ENCODE results near the gene NKAIN2. TPM values are rescaled to one million over a fixed set of nuclear protein-coding genes. Genes with fewer than 3 reads are reported as not detected.

Gene NKAIN2
- total and polyA plus RNA-seq, 9 of the 15 experiments (the other 6 are each of a cell fraction or from before 2014, with no cell fraction given), result not detected

DNA sequence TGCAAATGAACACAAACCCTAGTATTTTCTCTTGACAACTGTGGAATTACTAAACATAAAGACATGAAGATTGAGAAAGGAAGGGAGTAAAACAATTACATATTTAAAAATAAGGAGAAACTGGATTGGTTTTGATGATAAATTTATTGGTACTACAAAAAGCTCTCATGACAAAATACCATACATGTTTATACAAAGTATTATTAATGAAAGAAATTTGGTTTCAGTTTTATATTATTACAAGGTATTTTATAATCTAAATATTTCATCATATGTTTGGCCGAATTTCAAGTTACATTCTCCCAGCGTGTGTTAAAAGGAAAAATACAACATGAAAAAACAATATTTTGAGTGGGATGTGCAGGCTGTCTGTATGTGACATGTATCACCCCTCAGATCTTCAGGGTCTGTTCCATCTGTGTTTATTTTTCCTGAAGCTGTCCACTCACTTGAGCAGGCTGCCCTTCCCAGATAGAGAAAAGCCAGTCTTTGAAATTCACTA is 568.4 kb downstream of the NKAIN2 start:
- in situ Hi-C loops (cut with MboI), result no loop called here
- Histone ChIP-seq H3K9me1 (ENCODE audit: control insufficient read depth, insufficient read depth, low read length) (no peaks in the 10 kb centered on the region), H3K4me2 (ENCODE audit: insufficient read depth, low read length) (no peak overlapping the region), H3K79me2 (ENCODE audit: control insufficient read depth, insufficient read depth, low read length) (no peaks in the 10 kb centered on the region), H3K9me3 (replicated peaks; ENCODE audit: control insufficient read depth, insufficient read depth, low read depth, low read length) (peaks cover 2% of the 10 kb centered on the region; the same call in 1 of the 2 replicates), H3K27ac (ENCODE audit: extremely low read depth, low read depth, low read length) (no peak overlapping the region), H3K4me3 (no peak overlapping the region), H3K9ac (ENCODE audit: insufficient read depth in 1 of 2, low read depth in 2 of 2, low read length in 2 of 2) (no peak overlapping the region), H3K36me3 (ENCODE audit: control insufficient read depth, insufficient read depth, low read length) (no peaks in the 10 kb centered on the region), H2AFZ (ENCODE audit: low read depth, low read length) (no peak overlapping the region), H3K27me3 (ENCODE audit: control insufficient read depth in 2 of 2, insufficient read depth in 2 of 2, low read length in 2 of 2) (no peaks in the 10 kb centered on the region), H3K4me1 (replicated peaks in 1 of 2; ENCODE audit: control insufficient read depth in 2 of 2, insufficient read depth in 2 of 2, low read length in 2 of 2) (no peaks in the 10 kb centered on the region), H4K20me1 (replicated peaks; ENCODE audit: control insufficient read depth, insufficient read depth, low read length) (no peaks in the 10 kb centered on the region)
- no peak for DNase-seq (ENCODE audit: extremely low read depth in 1 of 4, low spot score in 3 of 4)
- intact Hi-C loops (cut with micrococcal nuclease), result no loop called here
- POLR2A ChIA-PET, result no interaction called here
- CTCF ChIA-PET (ENCODE audit: low intra/inter-chr PET ratio), result no interaction called here
- 0% methylated on average over 2 of the region's 2 CpGs for WGBS (ENCODE audit: insufficient coverage, low coverage, missing lambda C conversion rate)
- no TSS peak for BruUV-seq (replicated peaks)
- FAIRE-seq, result no peak
- no peak for ATAC-seq
- TF ChIP-seq ZSCAN29 (IDR thresholded peaks at IDR 0.05), result no peak
- TF ChIP-seq, protein P1, sequence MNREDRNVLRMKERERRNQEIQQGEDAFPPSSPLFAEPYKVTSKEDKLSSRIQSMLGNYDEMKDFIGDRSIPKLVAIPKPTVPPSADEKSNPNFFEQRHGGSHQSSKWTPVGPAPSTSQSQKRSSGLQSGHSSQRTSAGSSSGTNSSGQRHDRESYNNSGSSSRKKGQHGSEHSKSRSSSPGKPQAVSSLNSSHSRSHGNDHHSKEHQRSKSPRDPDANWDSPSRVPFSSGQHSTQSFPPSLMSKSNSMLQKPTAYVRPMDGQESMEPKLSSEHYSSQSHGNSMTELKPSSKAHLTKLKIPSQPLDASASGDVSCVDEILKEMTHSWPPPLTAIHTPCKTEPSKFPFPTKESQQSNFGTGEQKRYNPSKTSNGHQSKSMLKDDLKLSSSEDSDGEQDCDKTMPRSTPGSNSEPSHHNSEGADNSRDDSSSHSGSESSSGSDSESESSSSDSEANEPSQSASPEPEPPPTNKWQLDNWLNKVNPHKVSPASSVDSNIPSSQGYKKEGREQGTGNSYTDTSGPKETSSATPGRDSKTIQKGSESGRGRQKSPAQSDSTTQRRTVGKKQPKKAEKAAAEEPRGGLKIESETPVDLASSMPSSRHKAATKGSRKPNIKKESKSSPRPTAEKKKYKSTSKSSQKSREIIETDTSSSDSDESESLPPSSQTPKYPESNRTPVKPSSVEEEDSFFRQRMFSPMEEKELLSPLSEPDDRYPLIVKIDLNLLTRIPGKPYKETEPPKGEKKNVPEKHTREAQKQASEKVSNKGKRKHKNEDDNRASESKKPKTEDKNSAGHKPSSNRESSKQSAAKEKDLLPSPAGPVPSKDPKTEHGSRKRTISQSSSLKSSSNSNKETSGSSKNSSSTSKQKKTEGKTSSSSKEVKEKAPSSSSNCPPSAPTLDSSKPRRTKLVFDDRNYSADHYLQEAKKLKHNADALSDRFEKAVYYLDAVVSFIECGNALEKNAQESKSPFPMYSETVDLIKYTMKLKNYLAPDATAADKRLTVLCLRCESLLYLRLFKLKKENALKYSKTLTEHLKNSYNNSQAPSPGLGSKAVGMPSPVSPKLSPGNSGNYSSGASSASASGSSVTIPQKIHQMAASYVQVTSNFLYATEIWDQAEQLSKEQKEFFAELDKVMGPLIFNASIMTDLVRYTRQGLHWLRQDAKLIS (CRISPR knock-in tag; IDR thresholded peaks at IDR 0.05), result no peak
- TF ChIP-seq, protein P2, sequence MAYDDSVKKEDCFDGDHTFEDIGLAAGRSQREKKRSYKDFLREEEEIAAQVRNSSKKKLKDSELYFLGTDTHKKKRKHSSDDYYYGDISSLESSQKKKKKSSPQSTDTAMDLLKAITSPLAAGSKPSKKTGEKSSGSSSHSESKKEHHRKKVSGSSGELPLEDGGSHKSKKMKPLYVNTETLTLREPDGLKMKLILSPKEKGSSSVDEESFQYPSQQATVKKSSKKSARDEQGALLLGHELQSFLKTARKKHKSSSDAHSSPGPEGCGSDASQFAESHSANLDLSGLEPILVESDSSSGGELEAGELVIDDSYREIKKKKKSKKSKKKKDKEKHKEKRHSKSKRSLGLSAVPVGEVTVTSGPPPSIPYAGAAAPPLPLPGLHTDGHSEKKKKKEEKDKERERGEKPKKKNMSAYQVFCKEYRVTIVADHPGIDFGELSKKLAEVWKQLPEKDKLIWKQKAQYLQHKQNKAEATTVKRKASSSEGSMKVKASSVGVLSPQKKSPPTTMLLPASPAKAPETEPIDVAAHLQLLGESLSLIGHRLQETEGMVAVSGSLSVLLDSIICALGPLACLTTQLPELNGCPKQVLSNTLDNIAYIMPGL (CRISPR knock-in tag; IDR thresholded peaks at IDR 0.05), result no peak
- no peak for TF ChIP-seq NFRKB (IDR thresholded peaks at IDR 0.05; ENCODE audit: low read depth)
- TF ChIP-seq DNMT1 (IDR thresholded peaks at IDR 0.05), result no peak
- TF ChIP-seq, protein P3, sequence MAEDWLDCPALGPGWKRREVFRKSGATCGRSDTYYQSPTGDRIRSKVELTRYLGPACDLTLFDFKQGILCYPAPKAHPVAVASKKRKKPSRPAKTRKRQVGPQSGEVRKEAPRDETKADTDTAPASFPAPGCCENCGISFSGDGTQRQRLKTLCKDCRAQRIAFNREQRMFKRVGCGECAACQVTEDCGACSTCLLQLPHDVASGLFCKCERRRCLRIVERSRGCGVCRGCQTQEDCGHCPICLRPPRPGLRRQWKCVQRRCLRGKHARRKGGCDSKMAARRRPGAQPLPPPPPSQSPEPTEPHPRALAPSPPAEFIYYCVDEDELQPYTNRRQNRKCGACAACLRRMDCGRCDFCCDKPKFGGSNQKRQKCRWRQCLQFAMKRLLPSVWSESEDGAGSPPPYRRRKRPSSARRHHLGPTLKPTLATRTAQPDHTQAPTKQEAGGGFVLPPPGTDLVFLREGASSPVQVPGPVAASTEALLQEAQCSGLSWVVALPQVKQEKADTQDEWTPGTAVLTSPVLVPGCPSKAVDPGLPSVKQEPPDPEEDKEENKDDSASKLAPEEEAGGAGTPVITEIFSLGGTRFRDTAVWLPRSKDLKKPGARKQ (CRISPR knock-in tag; IDR thresholded peaks at IDR 0.05), result no peak
- no peak for TF ChIP-seq MEF2A (IDR thresholded peaks at IDR 0.05; ENCODE audit: control insufficient read depth, low read depth, low read length)
- no peak for TF ChIP-seq NCOA6 (IDR thresholded peaks at IDR 0.05)
- TF ChIP-seq HNRNPK (IDR thresholded peaks at IDR 0.05; ENCODE audit: low read depth, low read length, poor library complexity, severe bottlenecking), result no peak
- TF ChIP-seq RCOR1 (IDR thresholded peaks at IDR 0.05; ENCODE audit: borderline replicate concordance in 1 of 2, low read depth in 2 of 2, low read length in 2 of 2), result no peak
- no peak for TF ChIP-seq ZNF764 (CRISPR knock-in tag; IDR thresholded peaks at IDR 0.05; ENCODE audit: low read depth)
- no peak for TF ChIP-seq BHLHE40 (IDR thresholded peaks at IDR 0.05; ENCODE audit: low read length)
- TF ChIP-seq, protein P4, sequence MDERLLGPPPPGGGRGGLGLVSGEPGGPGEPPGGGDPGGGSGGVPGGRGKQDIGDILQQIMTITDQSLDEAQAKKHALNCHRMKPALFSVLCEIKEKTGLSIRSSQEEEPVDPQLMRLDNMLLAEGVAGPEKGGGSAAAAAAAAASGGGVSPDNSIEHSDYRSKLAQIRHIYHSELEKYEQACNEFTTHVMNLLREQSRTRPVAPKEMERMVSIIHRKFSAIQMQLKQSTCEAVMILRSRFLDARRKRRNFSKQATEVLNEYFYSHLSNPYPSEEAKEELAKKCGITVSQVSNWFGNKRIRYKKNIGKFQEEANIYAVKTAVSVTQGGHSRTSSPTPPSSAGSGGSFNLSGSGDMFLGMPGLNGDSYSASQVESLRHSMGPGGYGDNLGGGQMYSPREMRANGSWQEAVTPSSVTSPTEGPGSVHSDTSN (CRISPR knock-in tag; IDR thresholded peaks at IDR 0.05; ENCODE audit: low read depth), result no peak
- TF ChIP-seq, protein P4 (tag; conservative IDR thresholded peaks at IDR 0.05; ENCODE audit: low read depth), result no peak
